Kidney (tissue), 14 donors: ENCODE data around the gene EDEM3. TPM values are rescaled to one million over a fixed set of nuclear protein-coding genes. Genes with fewer than 3 reads are reported as not detected.

Source experiments
- DNase-seq, 5 donors: peaks; one replicate each; pipeline ENCODE4 v3.0.0-alpha.2; 2013 to 2020
- FAIRE-seq: peaks from 2 replicates; lab custom pipeline; 2012; peaks lifted over from hg19 to GRCh38; lab: Jason Lieb, UNC
- H3K27ac ChIP-seq, 2 donors: one replicate each; pipeline ENCODE4 v1.7.0; 2013; ENCODE audit warnings: low read depth in 2 of 2, low read length in 2 of 2, inconsistent platforms in 1 of 2
- H3K27me3 ChIP-seq: one replicate; pipeline ENCODE4 v1.7.1; 2013; ENCODE audit warnings: low read length, inconsistent platforms; ENCODE audit not compliant: control insufficient read depth, insufficient read depth
- H3K36me3 ChIP-seq, 3 donors: one replicate each; pipeline versions ENCODE4 v1.7.0 to v1.7.1; 2013; ENCODE audit warnings: low read length in 3 of 3, control low read depth in 1 of 3, inconsistent platforms in 1 of 3; ENCODE audit not compliant: insufficient read depth in 3 of 3, control insufficient read depth in 2 of 3
- H3K4me1 ChIP-seq, 3 donors: one replicate each; pipeline versions ENCODE4 v1.7.0 to v1.7.1; 2013; ENCODE audit warnings: low read length in 3 of 3, inconsistent platforms in 1 of 3, low read depth in 1 of 3; ENCODE audit not compliant: control insufficient read depth in 2 of 3, insufficient read depth in 2 of 3
- H3K4me3 ChIP-seq, 3 donors: one replicate each; pipeline versions ENCODE4 v1.7.0 to v1.8.1; 2013; ENCODE audit warnings: low read length in 3 of 3, control low read depth in 1 of 3, inconsistent platforms in 1 of 3
- H3K9ac ChIP-seq, 3 donors: one replicate each; pipeline versions ENCODE4 v1.7.0 to v1.7.1; 2013; ENCODE audit warnings: low read length in 3 of 3, control low read depth in 1 of 3, inconsistent platforms in 1 of 3
- H3K9me3 ChIP-seq, 3 donors: one replicate each; pipeline versions ENCODE4 v1.7.0 to v1.7.1; 2013; ENCODE audit warnings: low read length in 3 of 3, control low read depth in 1 of 3, inconsistent platforms in 1 of 3; ENCODE audit not compliant: control insufficient read depth in 2 of 3, insufficient read depth in 1 of 3
- intact Hi-C: fragments of 100-400 bp; cut with DNase I; formaldehyde crosslinking; loops from one replicate; pipeline ENCODE4 v1.11.1; 2022
- polyA plus RNA-seq: library from polyadenylated mRNA; stranded (reverse); fragments of 350-450 nt; fragmentation: Illumina TruSeq; extraction: RNeasy Lipid Tissue Mini Kit (QIAGEN cat#74804); gene quantifications from one replicate; pipeline ENCODE4 v1.2.3, GENCODE V29; 2014; ENCODE audit warnings: low read depth, low replicate concordance; ENCODE audit not compliant: insufficient read depth
- total RNA-seq: library from RNA; stranded (reverse); fragmentation: NEBNext Ultra II Directional; extraction: Animal tissue kit (Norgen Biotek cat#: 25700); gene quantifications from one replicate; pipeline ENCODE4 v1.2.1, GENCODE V29; 2021
- TF ChIP-seq, protein P1 (sequence below): IDR thresholded peaks from 3 replicates; pipeline ENCODE4 v1.5.1; 2012; ENCODE audit warnings: mild to moderate bottlenecking, moderate library complexity, borderline replicate concordance; ENCODE audit not compliant: insufficient read depth; ENCODE audit errors: extremely low read depth
- donor health status: control.
- donor health status: control.
- donor health status: control.
- donor health status: control.
- donor health status: control.
- donor health status: DM: yes; HTN: yes; CAD: no.
- donor health status: Normal renal cell carcinoma (clear cell type).

Gene EDEM3
- total and polyA plus RNA-seq, 2 donors from 2014 or later = 9.1 to 31.7 TPM

DNA sequence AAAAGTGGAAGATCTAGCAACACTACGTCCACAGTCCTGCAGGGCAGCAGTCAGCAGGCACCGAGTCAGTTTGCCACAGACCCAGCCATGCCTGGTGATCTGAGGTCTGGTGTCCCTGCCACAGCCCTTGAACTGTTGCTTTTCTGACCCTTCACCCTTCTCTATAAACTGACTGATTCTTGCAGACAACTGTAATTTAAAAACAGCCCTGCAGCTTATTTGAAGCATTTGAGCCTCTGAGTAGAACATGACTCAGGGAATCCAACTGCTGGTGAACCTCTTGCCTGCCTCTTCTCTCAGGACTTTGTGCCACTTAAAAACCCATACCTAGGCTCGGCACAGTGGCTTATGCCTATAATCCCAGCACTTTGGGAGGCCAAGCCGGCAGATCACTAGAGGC, 107.2 kb downstream of the EDEM3 start:
- Histone ChIP-seq H3K9ac (no peak overlapping the region), H3K4me1 (no peaks in the 10 kb centered on the region), H3K27me3 (no peaks in the 10 kb centered on the region), H3K4me3 (no peak overlapping the region), H3K27ac (no peak overlapping the region), H3K9me3 (no peaks in the 10 kb centered on the region), H3K36me3 (no peaks in the 10 kb centered on the region)
- DNase-seq (no peak), FAIRE-seq (no peak)
- intact Hi-C loops = no loop called here
- TF ChIP-seq, protein P1, sequence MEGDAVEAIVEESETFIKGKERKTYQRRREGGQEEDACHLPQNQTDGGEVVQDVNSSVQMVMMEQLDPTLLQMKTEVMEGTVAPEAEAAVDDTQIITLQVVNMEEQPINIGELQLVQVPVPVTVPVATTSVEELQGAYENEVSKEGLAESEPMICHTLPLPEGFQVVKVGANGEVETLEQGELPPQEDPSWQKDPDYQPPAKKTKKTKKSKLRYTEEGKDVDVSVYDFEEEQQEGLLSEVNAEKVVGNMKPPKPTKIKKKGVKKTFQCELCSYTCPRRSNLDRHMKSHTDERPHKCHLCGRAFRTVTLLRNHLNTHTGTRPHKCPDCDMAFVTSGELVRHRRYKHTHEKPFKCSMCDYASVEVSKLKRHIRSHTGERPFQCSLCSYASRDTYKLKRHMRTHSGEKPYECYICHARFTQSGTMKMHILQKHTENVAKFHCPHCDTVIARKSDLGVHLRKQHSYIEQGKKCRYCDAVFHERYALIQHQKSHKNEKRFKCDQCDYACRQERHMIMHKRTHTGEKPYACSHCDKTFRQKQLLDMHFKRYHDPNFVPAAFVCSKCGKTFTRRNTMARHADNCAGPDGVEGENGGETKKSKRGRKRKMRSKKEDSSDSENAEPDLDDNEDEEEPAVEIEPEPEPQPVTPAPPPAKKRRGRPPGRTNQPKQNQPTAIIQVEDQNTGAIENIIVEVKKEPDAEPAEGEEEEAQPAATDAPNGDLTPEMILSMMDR = no peak

DNA sequence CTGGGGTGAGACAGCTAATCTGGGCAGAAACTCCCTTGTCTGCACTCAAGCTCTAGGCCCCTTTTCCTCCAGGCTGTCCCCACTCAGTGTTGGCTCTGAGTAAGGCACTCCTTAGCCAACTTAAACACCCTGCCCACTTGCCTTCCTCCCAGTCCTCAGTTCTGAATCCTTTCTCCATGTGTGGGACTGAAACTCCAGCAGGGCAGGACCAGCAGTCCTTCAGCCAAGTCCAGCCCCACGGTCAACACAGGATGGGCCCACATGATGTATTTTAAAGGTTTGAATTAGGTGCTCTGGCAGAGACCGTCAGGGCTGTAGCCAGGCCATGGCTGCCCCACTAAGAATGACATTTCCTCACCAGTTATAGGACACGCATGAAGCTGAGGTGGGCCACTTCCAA, 107.8 kb downstream of the EDEM3 start:
- no peaks in the 10 kb centered on the region for H3K36me3 ChIP-seq
- no peak for FAIRE-seq
- intact Hi-C loops = no loop called here
- no peaks in the 10 kb centered on the region for H3K27me3 ChIP-seq
- H3K27ac ChIP-seq = no peak overlapping the region
- no peak overlapping the region for H3K9ac ChIP-seq
- H3K4me1 ChIP-seq = no peaks in the 10 kb centered on the region
- TF ChIP-seq, protein P1 = no peak
- H3K4me3 ChIP-seq = no peak overlapping the region
- H3K9me3 ChIP-seq = no peaks in the 10 kb centered on the region
- no peak for DNase-seq

DNA sequence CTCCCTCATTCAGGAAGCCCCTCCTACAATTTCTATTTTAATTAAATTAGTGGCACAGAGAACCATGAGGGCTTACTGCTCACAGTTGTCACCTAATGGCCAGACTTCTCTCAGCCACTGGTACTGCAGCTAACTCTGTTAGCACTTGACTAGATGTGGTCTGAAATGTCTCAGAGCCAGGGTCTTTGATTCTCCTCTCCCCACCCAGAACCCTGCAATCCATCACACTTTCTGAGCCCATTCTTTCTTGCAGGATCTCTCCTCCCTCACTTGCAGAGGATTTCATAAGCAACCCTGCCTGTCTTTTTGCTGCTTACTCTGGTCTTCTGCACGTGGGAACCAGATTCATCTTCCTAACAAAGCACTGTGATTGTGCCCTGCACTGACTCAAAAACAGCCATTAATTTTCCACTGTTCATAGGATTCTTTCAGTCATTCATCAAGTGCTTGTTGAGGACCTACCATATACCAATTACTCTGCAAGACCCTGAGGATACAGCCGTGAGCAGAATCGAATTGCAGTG, 108.4 kb downstream of the EDEM3 start:
- H3K36me3 ChIP-seq = no peaks in the 10 kb centered on the region
- H3K4me1 ChIP-seq = no peaks in the 10 kb centered on the region
- no peak overlapping the region for H3K9ac ChIP-seq
- intact Hi-C loops = no loop called here
- H3K4me3 ChIP-seq = no peak overlapping the region
- TF ChIP-seq, protein P1 = no peak
- no peak overlapping the region for H3K27ac ChIP-seq
- DNase-seq = no peak
- no peaks in the 10 kb centered on the region for H3K27me3 ChIP-seq
- H3K9me3 ChIP-seq = no peaks in the 10 kb centered on the region
- FAIRE-seq = no peak

DNA sequence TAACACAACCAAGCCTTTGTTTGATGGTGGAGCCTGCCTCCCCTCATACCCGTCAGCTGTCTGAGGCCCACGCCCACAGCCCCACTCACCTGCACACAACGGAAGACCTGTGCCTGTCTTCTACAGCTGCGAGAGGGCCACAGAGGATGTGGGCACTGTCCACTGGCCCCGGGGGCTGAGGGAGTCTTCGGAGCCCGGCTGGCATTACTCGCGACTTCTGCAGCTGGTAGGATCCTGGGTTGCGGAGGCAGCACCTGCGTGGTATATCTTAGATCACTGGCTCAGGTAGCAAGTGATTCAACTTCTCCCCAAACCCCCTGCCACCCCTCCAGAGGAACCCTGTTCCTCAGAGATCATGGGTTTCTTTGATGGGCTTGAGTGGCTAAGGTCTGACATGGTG, 109.9 kb downstream of the EDEM3 start:
- Histone ChIP-seq H3K4me1 (no peaks in the 10 kb centered on the region), H3K4me3 (no peak overlapping the region), H3K27me3 (no peaks in the 10 kb centered on the region), H3K9ac (no peak overlapping the region), H3K36me3 (no peaks in the 10 kb centered on the region), H3K27ac (no peak overlapping the region), H3K9me3 (no peaks in the 10 kb centered on the region)
- TF ChIP-seq, protein P1 = no peak
- DNase-seq (no peak), FAIRE-seq (no peak)
- intact Hi-C loops = no loop called here
